Activated T-helper 2 cell treated with anti-CD3 and anti-CD28 coated beads, Interferon-gamma antibody, Interleukin-2, Interleukin-4, amounts not matched to agents 10 μg/mL and 5 μg/mL and 100 μg/mL, durations not matched to agents 14 hours and 24 hours and 36 hours (primary cell): ENCODE results near the gene CNTLN. TPM values are rescaled to one million over a fixed set of nuclear protein-coding genes. Genes with fewer than 3 reads are reported as not detected.
"Not testable (repeated sequence)": the region's sequence is repeated elsewhere in the genome, so short reads cannot be mapped to it uniquely, and the experiment has no call there.

Experiments used
- DNase-seq: peaks from one replicate; pipeline ENCODE4 v3.0.0; 2021; ENCODE audit warnings: low spot score
- H3K27ac Mint-ChIP-seq: one replicate; pipeline ENCODE4 v1.8.0; 2021; ENCODE audit warnings: mixed read lengths
- H3K27me3 Mint-ChIP-seq: one replicate; pipeline ENCODE4 v1.8.0; 2021; ENCODE audit warnings: low read depth, mixed read lengths
- H3K36me3 Mint-ChIP-seq: one replicate; pipeline ENCODE4 v1.8.0; 2021; ENCODE audit warnings: low read depth, mixed read lengths
- H3K4me1 Mint-ChIP-seq: one replicate; pipeline ENCODE4 v1.8.0; 2021; ENCODE audit warnings: low read depth, mixed read lengths
- H3K4me3 Mint-ChIP-seq: one replicate; pipeline ENCODE4 v1.8.0; 2021; ENCODE audit warnings: low read depth, mild to moderate bottlenecking, moderate library complexity, mixed read lengths
- H3K9me3 Mint-ChIP-seq: one replicate; pipeline ENCODE4 v1.8.0; 2021; ENCODE audit warnings: mixed read lengths
- intact Hi-C: fragments of 100-400 bp; cut with micrococcal nuclease; formaldehyde crosslinking; loops from one replicate; pipeline ENCODE4 v1.15.1; 2023
- total RNA-seq: library from RNA; stranded (reverse); gene quantifications from 2 replicates; pipeline ENCODE4 v1.2.3, GENCODE V29; 2022

The CNTLN gene
- total RNA-seq, 1 donor from 2014 or later: 1.6 TPM

- Mint-ChIP-seq H3K27ac (no peak overlapping the region), H3K4me1 (no peaks in the 10 kb centered on the region), H3K36me3 (no peaks in the 10 kb centered on the region), H3K27me3 (no peaks in the 10 kb centered on the region), H3K4me3 (no peak overlapping the region), H3K9me3 (peaks cover 26% of the 10 kb centered on the region)
- no peak for DNase-seq
- intact Hi-C loops: no loop called here
These were observed 82.4 kb downstream of the CNTLN start for GRCh38 chr9:17217272-17217671.

GRCh38 chr9:17219261-17219660 is 84.4 kb downstream of the CNTLN start:
- Mint-ChIP-seq H3K27me3 (no peaks in the 10 kb centered on the region), H3K36me3 (no peaks in the 10 kb centered on the region), H3K27ac (no peak overlapping the region), H3K9me3 (peaks cover 10% of the 10 kb centered on the region), H3K4me1 (no peaks in the 10 kb centered on the region), H3K4me3 (no peak overlapping the region)
- no peak for DNase-seq
- intact Hi-C loops: no loop called here

- Mint-ChIP-seq H3K9me3 (no peaks in the 10 kb centered on the region), H3K4me3 (no peak overlapping the region), H3K36me3 (no peaks in the 10 kb centered on the region), H3K27ac (no peak overlapping the region), H3K4me1 (no peaks in the 10 kb centered on the region), H3K27me3 (no peaks in the 10 kb centered on the region)
- intact Hi-C loops: no loop called here
- DNase-seq: no peak
These were observed 88.1 kb downstream of the CNTLN start for GRCh38 chr9:17222932-17223331.

GRCh38 chr9:17225407-17225806 is 90.6 kb downstream of the CNTLN start:
- Mint-ChIP-seq H3K4me1 (no peaks in the 10 kb centered on the region), H3K27me3 (no peaks in the 10 kb centered on the region), H3K36me3 (no peaks in the 10 kb centered on the region), H3K4me3 (no peak overlapping the region), H3K9me3 (peaks cover 7% of the 10 kb centered on the region), H3K27ac (no peak overlapping the region)
- no peak for DNase-seq
- intact Hi-C loops: no loop called here

- H3K4me3 Mint-ChIP-seq: no peak overlapping the region
- intact Hi-C loops: no loop called here
- H3K27me3 Mint-ChIP-seq: no peaks in the 10 kb centered on the region
- no peak for DNase-seq
- H3K36me3 Mint-ChIP-seq: no peaks in the 10 kb centered on the region
- H3K27ac Mint-ChIP-seq: no peak overlapping the region
- peaks cover 10% of the 10 kb centered on the region for H3K9me3 Mint-ChIP-seq
- H3K4me1 Mint-ChIP-seq: no peaks in the 10 kb centered on the region
These were observed 95.2 kb downstream of the CNTLN start for GRCh38 chr9:17229945-17230560.

- DNase-seq: no peak
- Mint-ChIP-seq H3K9me3 (peaks cover 10% of the 10 kb centered on the region), H3K27me3 (no peaks in the 10 kb centered on the region)
These were observed 95.8 kb downstream of the CNTLN start for GRCh38 chr9:17230646-17231045.

GRCh38 chr9:17236147-17236546 is 101.3 kb downstream of the CNTLN start:
- H3K9me3 Mint-ChIP-seq: peaks cover 17% of the 10 kb centered on the region
- H3K27me3 Mint-ChIP-seq: no peaks in the 10 kb centered on the region
- no peak overlapping the region for H3K27ac Mint-ChIP-seq
- H3K4me3 Mint-ChIP-seq: no peak overlapping the region
- H3K36me3 Mint-ChIP-seq: no peaks in the 10 kb centered on the region
- intact Hi-C loops: no loop called here
- H3K4me1 Mint-ChIP-seq: no peaks in the 10 kb centered on the region
- no peak for DNase-seq

More at GRCh38 chr9:17230646-17231045, 95.8 kb downstream of the CNTLN start:
- no peak overlapping the region for H3K27ac Mint-ChIP-seq
- H3K4me1 Mint-ChIP-seq: no peaks in the 10 kb centered on the region
- no peaks in the 10 kb centered on the region for H3K36me3 Mint-ChIP-seq
- intact Hi-C loops: no loop called here
- no peak overlapping the region for H3K4me3 Mint-ChIP-seq

- intact Hi-C loops: no loop called here
- Mint-ChIP-seq H3K9me3 (peaks cover 61% of the 10 kb centered on the region), H3K4me3 (no peak overlapping the region), H3K4me1 (no peaks in the 10 kb centered on the region), H3K27ac (no peak overlapping the region), H3K36me3 (no peaks in the 10 kb centered on the region), H3K27me3 (no peaks in the 10 kb centered on the region)
- DNase-seq: no peak
These were observed 111.9 kb downstream of the CNTLN start for GRCh38 chr9:17246770-17247169.

- peaks cover 72% of the 10 kb centered on the region for H3K9me3 Mint-ChIP-seq
- intact Hi-C loops: loop anchor here (1.0 kb wide), 1 partner anchor 10 kb away; no protein-coding TSS in a partner anchor
- H3K4me3 Mint-ChIP-seq: no peak overlapping the region
- H3K4me1 Mint-ChIP-seq: no peaks in the 10 kb centered on the region
- H3K27ac Mint-ChIP-seq: no peak overlapping the region
- H3K36me3 Mint-ChIP-seq: no peaks in the 10 kb centered on the region
- no peaks in the 10 kb centered on the region for H3K27me3 Mint-ChIP-seq
- no peak for DNase-seq
These were observed 116.3 kb downstream of the CNTLN start for GRCh38 chr9:17251100-17251499.

- H3K36me3 Mint-ChIP-seq, intact Hi-C loops, DNase-seq, H3K27me3 Mint-ChIP-seq, H3K4me3 Mint-ChIP-seq, H3K4me1 Mint-ChIP-seq, H3K27ac Mint-ChIP-seq: not testable (repeated sequence)
- peaks cover 34% of the 10 kb centered on the region for H3K9me3 Mint-ChIP-seq
These were observed 133.8 kb downstream of the CNTLN start for GRCh38 chr9:17268531-17269188.

GRCh38 chr9:17269799-17270198 is 135.0 kb downstream of the CNTLN start:
- Mint-ChIP-seq H3K4me3 (no peak overlapping the region), H3K27me3 (no peaks in the 10 kb centered on the region), H3K36me3 (no peaks in the 10 kb centered on the region), H3K9me3 (peaks cover 34% of the 10 kb centered on the region), H3K27ac (no peak overlapping the region), H3K4me1 (no peaks in the 10 kb centered on the region)
- DNase-seq: no peak
- intact Hi-C loops: no loop called here

- H3K9me3 Mint-ChIP-seq: peaks cover 24% of the 10 kb centered on the region
- intact Hi-C loops: no loop called here
- H3K27ac Mint-ChIP-seq: no peak overlapping the region
- DNase-seq: no peak
- no peak overlapping the region for H3K4me3 Mint-ChIP-seq
- H3K27me3 Mint-ChIP-seq: no peaks in the 10 kb centered on the region
- no peaks in the 10 kb centered on the region for H3K36me3 Mint-ChIP-seq
- no peaks in the 10 kb centered on the region for H3K4me1 Mint-ChIP-seq
These were observed 137.7 kb downstream of the CNTLN start for GRCh38 chr9:17272536-17272935.

GRCh38 chr9:17280350-17281012 is 145.6 kb downstream of the CNTLN start:
- Mint-ChIP-seq H3K4me3 (no peak overlapping the region), H3K36me3 (no peaks in the 10 kb centered on the region), H3K4me1 (no peaks in the 10 kb centered on the region), H3K27me3 (no peaks in the 10 kb centered on the region), H3K9me3 (peaks cover 29% of the 10 kb centered on the region), H3K27ac (no peak overlapping the region)
- intact Hi-C loops: no loop called here
- DNase-seq: no peak
